Inflammatory macrophage treated with lipopolysaccharide for 1 hour (primary cell): ENCODE data around the gene CDYL2.

ENCODE experiments used
- DNase-seq, 2 donors: peaks; one replicate each; pipeline ENCODE4 v3.0.0-alpha.2; 2020 to 2022

The CDYL2 gene

DNA sequence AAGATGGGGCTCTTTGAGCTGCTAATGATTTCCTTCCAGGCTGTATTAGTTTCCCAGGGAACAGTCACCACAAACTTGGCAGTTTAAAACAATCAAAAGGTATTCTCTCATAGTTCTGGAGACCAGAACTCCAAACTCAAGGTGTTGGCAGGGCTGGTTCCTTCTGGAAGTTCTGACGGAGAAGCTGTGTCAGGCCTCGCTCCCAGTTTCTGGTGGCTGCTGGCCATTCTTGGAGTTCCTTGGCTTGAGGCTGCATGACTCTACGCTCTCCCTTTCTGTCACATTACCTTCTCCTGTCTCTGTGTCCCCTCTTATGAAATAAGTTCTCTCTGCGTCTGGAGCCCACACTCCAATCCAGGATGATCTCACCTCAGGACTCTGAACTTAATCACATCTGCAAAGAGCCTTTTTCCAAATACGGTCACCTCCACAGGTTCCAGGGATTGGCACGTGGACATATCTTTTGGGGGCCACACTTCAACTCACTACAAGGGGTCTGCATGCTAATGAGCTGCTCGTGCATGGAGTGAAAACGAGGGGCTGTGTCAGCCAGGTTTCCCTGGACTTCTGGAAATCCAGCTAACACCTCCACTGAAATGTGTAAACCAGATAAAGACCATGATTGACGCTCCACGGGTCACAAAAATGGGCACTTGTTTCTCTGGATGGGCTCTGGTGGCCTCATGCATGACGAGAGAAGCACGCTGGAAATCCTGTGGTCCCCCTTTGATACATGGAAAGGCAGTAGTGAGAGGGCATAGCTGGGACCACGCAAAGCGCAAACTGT is 185.3 kb downstream of the CDYL2 start:
- DNase-seq, result no peak

GRCh38 chr16:80616362-80616761 is 188.0 kb downstream of the CDYL2 start:
- no peak for DNase-seq

GRCh38 chr16:80615735-80616134 is 188.7 kb downstream of the CDYL2 start:
- no peak for DNase-seq

DNA sequence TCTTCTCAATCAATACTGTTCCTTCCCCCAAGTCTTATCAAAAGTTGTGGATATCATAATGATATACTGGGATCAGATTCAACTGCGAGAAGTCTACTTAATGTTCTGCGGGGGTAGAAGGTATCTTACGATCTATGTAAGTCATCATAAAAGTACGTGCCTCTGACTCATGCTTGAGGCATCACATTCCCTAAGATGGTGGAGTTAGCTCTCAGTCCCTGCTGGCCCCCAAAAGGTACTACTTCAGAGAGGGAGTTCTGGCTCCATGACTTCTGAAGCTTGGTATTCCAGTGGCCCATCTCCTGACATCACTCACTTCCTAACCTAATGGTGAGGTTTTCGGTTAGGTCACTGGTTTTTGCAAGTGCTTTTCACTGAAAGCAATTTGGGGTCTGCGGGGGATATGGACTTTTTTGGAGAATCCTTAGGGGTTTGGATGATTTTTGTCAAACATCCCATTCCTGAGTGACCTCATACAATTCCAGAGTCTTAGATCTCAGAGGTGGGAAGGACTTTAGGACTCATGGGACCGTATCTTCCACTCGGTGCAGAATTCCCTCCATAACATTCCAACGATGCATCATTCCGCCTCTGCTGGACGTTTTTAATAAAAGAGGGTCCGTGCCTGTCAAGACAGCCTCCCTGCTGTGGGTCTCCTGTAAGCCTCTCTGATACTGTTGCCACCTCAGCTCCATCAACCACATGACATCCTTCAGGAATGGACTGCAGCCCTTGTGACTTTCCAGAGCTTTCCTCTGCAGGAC is 189.3 kb downstream of the CDYL2 start:
- DNase-seq, result no peak

- no peak for DNase-seq
Measured at GRCh38 chr16:80612461-80613017, 191.9 kb downstream of the CDYL2 start.

GRCh38 chr16:80611930-80612327 is 192.5 kb downstream of the CDYL2 start:
- DNase-seq, result no peak

DNA sequence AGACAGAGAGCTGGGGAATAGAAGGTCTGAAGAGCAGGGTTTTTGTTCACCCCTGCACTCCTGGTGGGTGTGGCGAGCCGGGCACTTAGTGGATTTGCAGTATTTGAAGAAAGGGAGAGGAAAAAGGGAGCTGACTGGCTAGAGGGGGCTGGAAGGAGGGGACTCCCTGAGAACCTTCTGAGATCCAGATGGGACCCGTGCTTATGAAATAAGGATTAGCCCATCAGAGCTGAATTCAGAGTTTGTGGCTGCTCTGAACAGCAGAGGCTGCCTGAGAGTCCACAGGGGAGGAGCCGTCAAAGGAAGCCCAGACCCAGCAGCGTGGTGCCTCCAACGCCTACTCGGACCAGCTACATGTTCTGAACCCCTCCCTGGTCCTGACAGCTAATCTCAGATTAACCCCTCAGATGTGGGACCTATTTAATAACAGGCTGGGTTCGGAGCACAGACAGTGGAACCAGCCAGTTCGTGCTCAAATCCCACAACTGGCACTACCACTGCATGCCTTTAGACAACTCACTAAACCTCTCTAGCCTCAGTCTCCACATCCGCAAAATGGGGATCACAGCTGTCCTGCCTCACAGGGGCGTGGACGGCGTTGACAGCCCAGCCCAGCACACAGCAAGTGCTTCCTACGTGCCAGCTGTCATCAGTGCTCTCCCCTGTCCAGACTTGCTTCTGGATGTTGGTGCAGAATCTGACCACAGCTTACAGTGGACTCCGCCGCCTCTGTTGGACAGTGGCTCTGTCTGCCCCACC is 193.0 kb downstream of the CDYL2 start:
- DNase-seq, result no peak

DNA sequence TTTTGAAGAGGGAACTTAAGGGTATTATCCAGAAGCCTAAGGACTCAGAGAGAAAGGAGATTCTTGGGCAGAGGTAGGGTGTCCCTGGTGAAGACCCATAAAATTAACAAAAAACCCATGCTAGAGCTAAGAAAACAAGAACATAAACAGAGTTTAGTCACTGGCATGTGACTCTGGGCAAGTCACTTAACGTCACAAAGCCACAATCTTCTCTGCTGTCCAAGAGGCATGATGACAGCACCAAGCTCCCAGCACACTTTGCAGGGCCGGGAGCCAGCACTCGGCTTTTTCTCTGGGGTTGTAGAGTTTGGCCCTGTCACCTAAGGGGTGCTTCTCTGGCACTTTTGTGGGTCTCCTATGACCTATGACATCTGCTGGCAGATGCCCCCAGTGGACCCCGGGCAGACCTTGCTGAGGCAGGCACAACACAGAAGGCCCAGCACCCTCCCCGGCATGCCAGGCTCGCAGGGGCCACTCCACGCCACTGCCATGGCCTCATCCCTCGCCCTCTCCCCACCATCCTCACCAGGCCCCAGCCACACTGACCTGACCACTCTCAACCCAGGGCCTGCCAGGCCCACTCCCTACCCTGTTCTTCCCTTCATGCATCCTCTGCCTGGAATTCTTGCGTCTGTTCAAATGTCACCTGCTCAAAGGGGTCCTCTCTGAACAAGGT is 193.8 kb downstream of the CDYL2 start:
- DNase-seq, result peak; percentile 10 to 63

- no peak for DNase-seq
Measured at GRCh38 chr16:80608946-80609345, 195.5 kb downstream of the CDYL2 start.

GRCh38 chr16:80607204-80607603 is 197.2 kb downstream of the CDYL2 start:
- no peak for DNase-seq

DNA sequence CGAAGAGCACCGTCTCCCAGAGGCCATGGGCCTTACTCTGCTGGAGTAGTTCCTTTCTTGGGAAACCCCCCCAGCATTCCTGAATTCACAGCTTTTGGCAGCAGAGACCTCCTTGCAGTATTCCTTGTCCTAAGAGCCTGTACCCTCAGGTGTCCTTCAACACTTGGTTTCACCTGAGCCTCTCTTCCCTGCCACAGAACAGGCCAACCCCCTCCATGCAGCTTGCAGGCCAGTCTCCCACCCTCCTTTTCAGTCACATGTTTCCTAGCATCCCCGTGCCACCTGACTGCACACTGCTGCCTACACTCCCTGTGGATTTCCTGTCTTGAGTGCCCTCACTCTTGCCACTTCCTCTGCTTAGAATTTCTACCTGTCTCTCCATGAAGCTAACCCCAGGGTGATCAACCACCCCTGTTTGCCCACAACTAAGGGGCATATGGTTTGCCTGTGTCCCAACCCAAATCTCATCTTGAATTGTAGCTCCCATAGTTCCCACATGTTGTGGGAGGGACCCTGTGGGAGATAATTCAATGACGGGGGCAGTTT is 198.1 kb downstream of the CDYL2 start:
- no peak for DNase-seq

DNA sequence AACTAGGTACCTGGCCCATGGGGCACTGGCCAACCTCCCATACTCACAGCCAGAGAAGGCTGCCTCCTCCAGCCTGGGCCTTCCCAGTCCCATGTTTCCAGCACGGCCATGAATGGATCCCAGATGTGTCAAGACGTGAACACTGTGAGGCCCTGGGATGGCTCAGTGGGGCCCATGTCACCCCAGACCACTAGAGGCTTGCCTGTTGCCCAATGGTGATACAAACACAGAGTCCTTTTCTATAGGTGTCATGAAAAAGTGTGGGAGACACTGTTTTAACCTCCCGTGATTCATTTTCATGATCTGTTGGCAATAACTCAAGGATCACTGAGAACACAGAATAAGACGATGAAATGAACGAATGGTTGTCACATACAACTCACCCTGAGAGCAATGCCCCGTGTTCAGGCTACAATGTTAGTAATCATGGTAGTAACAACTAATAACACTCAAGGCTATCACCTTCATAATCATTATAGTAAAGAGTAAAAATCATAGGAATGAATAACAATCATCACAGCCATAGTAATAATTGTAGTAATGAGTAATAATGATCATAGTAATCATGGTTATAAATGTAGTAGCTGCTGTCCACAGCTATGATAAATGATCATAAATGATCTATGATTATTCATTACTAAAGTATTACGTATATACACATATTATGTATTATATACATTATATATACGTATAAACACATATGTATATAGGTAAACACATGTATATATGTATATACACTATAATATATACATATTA is 199.6 kb downstream of the CDYL2 start:
- no peak for DNase-seq

DNA sequence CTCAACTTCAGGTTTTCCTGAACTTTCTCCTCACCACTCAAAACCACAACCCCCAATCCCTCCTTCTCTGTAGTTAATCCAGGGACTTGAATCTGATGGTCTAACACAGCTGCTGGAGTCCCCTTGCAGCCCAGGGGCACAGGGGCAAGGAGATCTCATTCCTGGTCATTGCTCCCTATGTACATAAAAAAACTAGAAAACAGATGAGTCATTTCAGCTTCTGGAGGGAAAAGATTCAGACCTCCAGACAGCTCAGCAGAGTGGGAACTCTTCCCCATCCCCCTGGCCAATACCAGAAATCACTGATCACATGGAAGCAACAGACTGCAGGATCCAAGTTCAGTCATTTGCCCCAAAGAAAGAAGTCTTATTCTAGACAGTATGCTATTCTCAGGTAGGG is 201.5 kb downstream of the CDYL2 start:
- DNase-seq, result no peak

DNA sequence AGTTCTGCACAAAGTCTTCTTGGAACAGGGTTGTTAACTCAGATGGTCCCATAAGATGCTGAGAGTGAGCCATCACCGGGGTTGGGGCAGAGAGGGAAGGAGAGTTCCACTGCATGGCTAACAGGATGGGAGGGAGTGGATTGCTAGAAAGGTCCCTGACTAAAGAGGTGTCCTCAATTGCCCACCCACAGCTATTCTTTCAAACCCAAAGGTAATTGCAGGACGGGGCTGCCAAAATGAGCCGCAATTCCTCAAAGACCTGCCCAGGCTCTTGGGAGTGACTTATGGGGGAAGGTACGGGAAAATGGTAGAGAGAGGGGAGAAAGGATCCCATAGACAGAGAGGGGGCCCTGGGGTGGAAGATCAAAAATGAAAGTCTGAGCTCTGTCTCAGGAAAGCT is 203.2 kb downstream of the CDYL2 start:
- DNase-seq, result no peak

DNA sequence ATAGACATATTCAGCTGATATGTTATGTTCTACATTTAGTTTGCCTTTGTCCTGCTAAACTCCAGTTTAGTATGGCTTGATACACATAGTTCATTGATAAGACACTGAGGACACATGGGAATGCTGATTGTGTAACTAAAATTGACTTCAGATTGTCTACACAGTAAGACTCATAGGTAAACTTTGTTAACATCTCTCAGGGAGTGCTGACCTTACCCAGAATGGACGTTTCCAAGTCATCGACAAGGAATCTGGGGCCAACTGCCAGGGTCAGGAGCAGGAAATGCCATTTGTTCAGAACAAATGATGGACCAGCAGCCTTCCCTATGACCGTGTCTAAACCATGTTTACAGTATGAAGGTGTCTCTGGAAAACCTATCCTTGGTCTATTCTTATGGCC is 204.9 kb downstream of the CDYL2 start:
- DNase-seq, result no peak

- DNase-seq, result no peak
Measured at GRCh38 chr16:80596507-80597207, 207.7 kb downstream of the CDYL2 start.

GRCh38 chr16:80594756-80595155 is 209.6 kb downstream of the CDYL2 start:
- DNase-seq, result no peak

GRCh38 chr16:80592273-80592672 is 212.1 kb downstream of the CDYL2 start:
- DNase-seq, result no peak

GRCh38 chr16:80591071-80591915 is 213.1 kb downstream of the CDYL2 start:
- peak; percentile 9 to 39 for DNase-seq

- DNase-seq, result peak; percentile 51 to 75
Measured at GRCh38 chr16:80587071-80587470, 217.3 kb downstream of the CDYL2 start.
